Measurements from ENCODE around the gene SOBP.
"Not testable (repeated sequence)": the region's sequence is repeated elsewhere in the genome, so short reads cannot be mapped to it uniquely, and the experiment has no call there.

Gene SOBP

DNA sequence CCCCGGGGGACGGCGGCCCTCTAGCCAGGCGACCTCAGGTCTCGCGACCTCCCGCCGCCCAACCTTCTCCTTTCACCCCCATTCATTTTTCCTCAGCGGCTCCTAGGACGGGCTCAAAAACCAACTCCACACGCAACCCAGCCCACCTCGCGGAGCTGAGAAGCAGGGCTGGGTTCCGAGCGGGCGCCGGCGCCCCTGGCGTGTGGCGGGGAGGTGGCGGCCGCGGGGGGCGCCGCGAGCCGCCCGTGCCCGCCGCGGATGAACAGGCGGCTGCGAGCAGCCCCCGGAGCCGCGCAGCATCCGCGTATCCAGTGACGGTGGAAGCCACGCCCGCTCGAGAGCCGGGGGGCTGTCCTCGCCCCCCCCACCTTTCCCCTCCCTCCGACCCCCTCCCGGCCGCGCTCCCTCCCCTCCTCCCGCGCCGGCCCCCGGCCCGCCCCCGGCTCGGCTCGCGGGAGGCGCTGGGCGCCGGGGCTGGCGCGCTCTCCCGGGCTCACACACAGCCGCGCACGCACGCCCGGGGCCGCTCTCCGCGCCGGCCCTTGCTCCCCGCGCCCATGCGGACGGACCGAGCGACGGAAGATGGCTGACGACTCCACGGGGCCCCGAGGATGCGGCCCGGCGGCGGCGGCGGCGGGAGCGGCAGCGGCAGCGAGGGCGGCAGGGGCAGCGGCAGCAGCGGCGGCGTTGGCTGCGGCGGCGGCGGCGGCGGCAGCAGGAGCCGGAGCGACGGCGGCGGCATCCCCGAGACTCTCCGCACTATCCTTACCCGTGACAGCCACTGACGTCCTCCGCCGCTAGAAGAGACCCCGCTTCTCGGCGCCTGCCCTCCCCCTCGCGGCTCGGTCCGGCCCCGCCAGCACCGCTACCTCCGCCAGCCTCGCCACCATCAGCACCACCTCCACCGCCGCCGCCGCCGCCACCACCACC, at the start of gene SOBP:
Gene SOBP (plus strand): TSS at position 482 of the 930 bp plus-strand sequence. CDS start 500 bp downstream, outside the sequence.
- DNase-seq = peak; percentile 42

- no peak for DNase-seq
Measured at GRCh38 chr6:107440936-107441335, 49.0 kb upstream of the SOBP start.

- no peak for DNase-seq
Measured at GRCh38 chr6:107441682-107442081, 48.2 kb upstream of the SOBP start.

- DNase-seq = no peak
Measured at GRCh38 chr6:107442938-107443607, 46.8 kb upstream of the SOBP start.

DNA sequence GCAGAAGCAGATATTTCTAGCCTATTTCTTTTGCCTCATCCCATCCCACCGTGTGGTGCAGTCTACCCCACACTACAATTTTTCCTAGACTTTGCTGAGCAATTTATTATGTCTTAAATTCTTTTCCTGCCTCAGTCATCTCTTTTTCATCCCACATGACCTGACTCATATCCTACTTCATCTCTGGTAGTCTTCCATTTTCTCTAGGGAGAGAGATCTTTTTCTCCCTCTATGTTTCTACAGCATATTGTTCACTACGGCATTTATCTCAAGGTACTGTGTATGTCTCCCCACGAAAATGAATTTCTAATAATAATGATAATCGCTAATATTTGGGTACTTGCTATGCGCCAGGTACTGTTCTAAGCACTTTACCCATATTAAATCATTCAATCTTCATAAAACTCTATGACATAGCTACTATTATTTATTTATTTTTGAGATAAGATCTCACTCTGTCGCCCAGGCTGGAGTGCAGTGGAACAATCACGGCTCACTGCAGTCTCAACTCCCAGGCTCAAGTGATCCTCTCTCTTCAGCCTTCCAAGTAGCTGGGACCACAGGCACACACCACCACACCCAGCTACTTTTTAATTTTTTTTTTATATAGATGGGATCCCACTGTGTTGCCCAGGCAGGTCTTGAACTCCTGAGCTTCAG, 46.2 kb upstream of the SOBP start:
- no peak for DNase-seq

- DNase-seq = no peak
Measured at GRCh38 chr6:107444277-107444676, 45.6 kb upstream of the SOBP start.

GRCh38 chr6:107447663-107448216, 42.2 kb upstream of the SOBP start:
- DNase-seq = no peak

DNA sequence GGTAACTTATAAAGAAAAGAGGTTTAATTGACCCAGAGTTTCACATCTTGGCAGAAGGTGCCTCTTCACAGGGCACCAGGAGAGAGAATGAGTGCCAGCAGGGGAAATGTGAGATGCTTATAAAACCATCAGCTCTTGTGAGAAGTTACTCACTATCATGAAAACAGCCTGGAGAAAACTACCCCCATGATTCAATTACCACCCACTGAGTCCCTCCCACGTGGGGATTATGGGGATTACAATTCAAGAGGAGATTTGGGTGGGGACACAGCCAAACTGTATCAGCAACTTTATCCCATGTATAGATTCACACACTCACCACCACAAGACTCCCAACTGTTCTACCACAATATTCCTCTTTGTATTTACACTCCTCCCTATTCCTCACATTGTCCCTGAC, 41.1 kb upstream of the SOBP start:
- DNase-seq = no peak

DNA sequence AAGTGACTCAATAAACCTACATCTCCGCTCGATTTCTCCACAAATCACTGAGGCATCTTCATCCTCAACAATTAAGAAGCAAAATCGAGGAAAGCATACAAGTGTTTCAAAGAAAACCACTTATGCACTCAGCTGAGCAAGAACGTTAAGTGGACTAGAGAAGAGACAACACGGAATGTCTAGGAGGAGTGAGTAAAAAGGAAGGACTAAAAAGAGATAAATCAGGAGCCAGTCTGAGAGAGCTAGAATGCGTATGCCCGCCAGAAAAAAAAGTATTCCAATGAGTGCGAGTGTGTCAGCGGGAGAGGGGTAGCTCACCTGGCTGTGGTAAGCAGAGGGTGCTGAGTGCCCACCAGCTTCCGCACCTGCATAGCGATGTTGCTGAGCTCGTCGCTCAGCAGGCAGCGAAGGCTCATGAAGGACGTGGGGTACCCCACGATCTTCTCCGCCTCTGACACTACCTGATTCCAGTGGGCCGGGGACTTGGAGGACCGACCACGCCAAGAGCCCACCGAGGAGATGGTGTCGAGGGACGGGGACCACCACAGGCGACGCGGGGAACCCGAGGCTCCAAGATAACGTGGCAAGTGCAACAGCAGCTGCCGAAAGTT, 31.1 kb upstream of the SOBP start:
- peak; percentile 11 for DNase-seq

- peak; percentile 97 for DNase-seq
Measured at GRCh38 chr6:107459283-107460082, 30.4 kb upstream of the SOBP start, which contains the start of gene PDSS2. TSS of gene PDSS2 (minus strand) at chr6:107459564. CDS start at chr6:107459285, 279 bp downstream.

DNA sequence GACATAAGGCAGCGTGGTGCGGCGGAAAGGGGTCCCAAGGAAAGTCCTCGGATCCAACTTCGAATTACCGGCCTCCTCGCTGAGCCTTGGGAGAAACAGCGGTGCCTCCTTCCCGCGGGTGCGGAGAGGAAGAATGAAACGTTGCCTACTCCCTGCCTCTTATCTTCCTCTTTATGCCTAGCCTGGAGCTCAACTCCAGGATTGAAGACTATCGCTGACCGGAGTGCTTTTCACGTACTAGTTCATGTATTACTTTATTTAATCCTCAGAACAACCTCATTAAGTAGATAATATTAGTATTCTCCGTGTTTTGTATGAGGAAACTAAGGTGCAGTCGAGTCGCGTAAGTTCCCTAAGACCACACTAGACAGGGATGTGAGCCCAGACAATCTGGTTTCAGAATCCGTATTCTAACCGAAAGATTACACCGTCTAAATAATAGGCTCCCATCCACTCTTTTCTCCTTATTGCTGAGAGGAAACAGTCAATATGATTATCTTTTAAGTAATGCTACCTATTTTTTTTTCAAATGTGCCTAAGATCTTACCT, 29.8 kb upstream of the SOBP start:
- DNase-seq = no peak

DNA sequence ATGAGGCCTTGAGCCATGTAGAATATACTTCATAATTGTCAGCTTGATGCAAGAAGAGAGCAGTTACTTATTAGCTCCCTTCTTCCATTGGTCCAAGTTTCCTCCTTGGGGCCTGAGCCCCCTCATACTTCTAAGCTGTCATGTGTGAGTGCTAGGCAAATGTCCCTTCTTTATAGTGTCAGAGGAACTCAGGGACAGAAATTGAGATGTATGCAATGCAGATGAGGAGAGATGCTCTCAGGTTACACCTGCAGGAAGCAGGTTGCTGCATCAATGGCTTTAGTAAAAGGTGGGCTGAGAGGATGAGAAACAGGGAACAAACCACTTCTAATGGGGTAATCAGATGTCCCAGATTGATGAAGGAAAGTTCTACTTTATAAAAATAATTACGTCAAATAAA, 23.9 kb upstream of the SOBP start:
- no peak for DNase-seq

DNA sequence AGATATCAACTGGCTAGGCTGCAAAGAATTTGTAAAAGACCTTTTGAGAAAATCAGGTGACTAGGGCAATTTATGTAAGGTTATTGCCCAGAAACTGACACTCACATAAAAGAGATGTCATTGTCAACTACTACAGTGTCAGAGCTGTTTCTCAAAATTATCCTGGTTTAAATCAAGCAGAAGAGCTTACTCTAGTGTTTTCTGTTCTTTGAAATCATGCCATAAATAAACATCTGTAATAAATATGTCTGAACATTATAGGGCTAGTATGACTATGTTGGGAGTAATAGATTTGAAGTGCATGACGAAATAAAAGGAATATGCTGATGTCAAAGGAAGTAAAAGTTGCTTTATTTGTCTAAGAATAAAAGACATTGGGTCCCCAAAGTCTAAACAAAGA, 19.6 kb upstream of the SOBP start:
- no peak for DNase-seq

DNA sequence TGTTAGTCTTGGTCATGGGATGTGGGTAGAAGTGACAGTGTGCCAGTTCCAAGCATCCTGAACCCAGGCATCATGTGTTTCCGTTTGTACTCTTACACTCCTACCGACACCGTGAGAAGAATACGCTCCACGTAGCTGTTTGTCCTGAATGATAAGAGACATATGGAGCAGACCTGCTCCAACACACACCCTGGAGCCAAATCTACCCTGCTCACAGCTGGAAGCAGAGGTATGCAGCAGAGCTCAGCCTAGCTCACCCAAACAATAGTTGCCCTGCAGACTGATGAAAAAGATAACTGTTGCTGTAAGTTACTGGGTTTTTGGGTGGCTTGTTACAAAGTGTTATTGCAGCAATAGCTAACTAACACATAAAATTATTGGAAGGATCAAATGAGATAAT, 16.3 kb upstream of the SOBP start:
- no peak for DNase-seq

GRCh38 chr6:107475360-107475759, 14.6 kb upstream of the SOBP start:
- not testable (repeated sequence) for DNase-seq

DNA sequence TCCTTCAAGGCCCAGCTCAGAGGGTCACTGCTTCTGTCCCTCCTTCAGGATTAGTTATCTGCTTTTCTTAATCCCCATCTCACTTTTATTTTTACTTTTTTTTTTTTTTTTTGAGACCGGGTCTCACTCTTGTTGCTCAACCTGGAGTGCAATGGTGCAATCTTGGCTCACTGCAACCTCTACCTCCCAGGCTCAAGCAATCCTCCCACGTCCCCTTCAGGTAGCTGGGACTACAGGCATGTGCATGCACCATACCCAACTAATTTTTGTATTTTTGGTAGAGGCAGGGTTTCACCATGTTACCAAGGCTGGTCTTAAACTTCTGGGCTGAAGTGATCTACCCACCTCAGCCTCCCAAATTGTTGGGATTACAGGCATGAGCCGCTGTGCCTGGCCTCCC, 14.1 kb upstream of the SOBP start:
- not testable (repeated sequence) for DNase-seq

GRCh38 chr6:107479089-107479690, 10.7 kb upstream of the SOBP start:
- DNase-seq = no peak

DNA sequence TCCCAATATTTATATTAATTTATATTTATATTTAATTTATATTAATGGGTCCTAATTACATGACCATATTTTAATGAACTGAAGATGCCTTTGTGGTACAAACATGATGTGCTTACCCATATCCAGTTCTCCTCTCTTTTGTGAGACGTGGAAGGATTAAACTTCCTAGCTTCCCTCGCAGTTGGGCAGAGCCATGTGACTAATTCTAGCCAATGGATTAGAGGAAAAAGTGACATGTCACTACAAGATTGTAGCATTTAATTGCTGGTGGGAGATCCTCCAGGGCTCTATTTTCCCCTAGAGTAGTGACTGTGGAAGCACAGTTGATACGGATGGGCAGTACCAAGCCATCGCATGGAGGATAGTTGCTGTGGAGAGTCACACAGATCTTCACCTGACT, 4.8 kb upstream of the SOBP start:
- DNase-seq = no peak

GRCh38 chr6:107488174-107488874, 1.6 kb upstream of the SOBP start:
- DNase-seq = no peak

DNA sequence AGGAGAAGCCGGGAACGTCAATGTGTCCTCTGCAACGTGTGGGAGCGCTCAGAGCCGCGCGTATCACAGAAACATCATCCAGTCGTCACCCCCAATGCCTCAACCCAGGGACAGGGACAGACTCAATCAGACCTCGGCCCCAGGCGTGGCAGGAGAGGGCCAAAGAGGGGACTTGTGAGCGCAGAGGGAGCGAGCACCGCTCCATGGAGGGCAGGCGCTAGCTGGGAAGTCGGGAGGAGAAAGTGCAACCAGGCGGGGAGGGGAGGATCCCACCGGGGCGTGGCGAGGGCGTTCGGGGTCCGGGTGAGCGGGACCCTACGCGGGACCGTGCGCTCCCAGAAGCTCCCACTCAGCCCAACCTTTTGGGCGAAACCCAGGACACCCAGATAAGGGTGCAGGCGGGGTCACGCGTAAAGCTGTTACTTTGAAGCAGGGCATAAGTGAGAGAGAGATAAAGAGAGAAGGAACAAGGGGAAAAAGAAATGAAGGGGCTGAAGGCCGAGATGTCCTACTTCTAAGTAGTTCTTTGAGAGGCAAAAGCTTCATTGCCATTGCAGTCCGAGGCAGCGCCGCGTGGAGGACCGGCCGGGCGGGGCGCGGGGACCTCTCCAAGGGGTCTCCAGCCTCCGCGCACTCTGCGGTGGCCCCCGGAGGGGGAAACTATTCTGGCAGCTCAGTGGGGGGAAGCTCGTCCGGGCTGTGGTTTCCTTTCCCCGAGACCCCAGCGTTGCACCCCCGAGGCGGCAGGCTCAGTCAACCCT, 862 bp upstream of the SOBP start:
- DNase-seq = no peak

Data from CD4-positive, alpha-beta T cell treated with Interleukin-17A for 1 hour (primary cell).